ENCODE data around the gene YPEL2.

YPEL2 gene

GRCh38 chr17:59399914-59400313, 68.5 kb downstream of the YPEL2 start:
- no peak for TF ChIP-seq CTCF (IDR thresholded peaks at IDR 0.05; ENCODE audit: control extremely low read depth, extremely low read depth, low read depth, missing control alignments)
- no peak for DNase-seq (ENCODE audit: extremely low spot score)
- CTCF ChIA-PET = no interaction called here
- POLR2A ChIA-PET = interaction anchor here (0.6 kb wide), 1 partner anchor 35 kb away, joined by 3 read pairs; no protein-coding TSS in a partner anchor

GRCh38 chr17:59400858-59401257, 69.4 kb downstream of the YPEL2 start:
- POLR2A ChIA-PET = no interaction called here
- TF ChIP-seq CTCF (IDR thresholded peaks at IDR 0.05; ENCODE audit: control extremely low read depth, extremely low read depth, low read depth, missing control alignments) = no peak
- no peak for DNase-seq (ENCODE audit: extremely low spot score)
- CTCF ChIA-PET = interaction anchor here (0.9 to 1.4 kb wide), 2 partner anchors 20 to 30 kb away, joined by 3 read pairs; no protein-coding TSS in a partner anchor

GRCh38 chr17:59401274-59401673, 69.8 kb downstream of the YPEL2 start:
- CTCF ChIA-PET = interaction anchor here (0.9 to 1.5 kb wide), 3 partner anchors 21 to 79 kb away, joined by 3 read pairs; no protein-coding TSS in a partner anchor
- POLR2A ChIA-PET = no interaction called here
- DNase-seq (ENCODE audit: extremely low spot score) = no peak
- TF ChIP-seq CTCF (IDR thresholded peaks at IDR 0.05; ENCODE audit: control extremely low read depth, extremely low read depth, low read depth, missing control alignments) = no peak

- no peak for TF ChIP-seq CTCF (IDR thresholded peaks at IDR 0.05; ENCODE audit: control extremely low read depth, extremely low read depth, low read depth, missing control alignments)
- ChIA-PET CTCF (interaction anchor here (0.9 to 1.5 kb wide), 4 partner anchors 21 to 79 kb away, joined by 3 to 5 read pairs (median 3); no protein-coding TSS in a partner anchor), POLR2A (no interaction called here)
- DNase-seq (ENCODE audit: extremely low spot score) = no peak
These were observed 70.3 kb downstream of the YPEL2 start for GRCh38 chr17:59401725-59402124.

GRCh38 chr17:59402760-59403159, 71.3 kb downstream of the YPEL2 start:
- CTCF ChIA-PET = interaction anchor here (1.5 to 2.4 kb wide), 3 partner anchors 37 to 80 kb away, joined by 3 to 7 read pairs (median 5); no protein-coding TSS in a partner anchor
- no peak for TF ChIP-seq CTCF (IDR thresholded peaks at IDR 0.05; ENCODE audit: control extremely low read depth, extremely low read depth, low read depth, missing control alignments)
- POLR2A ChIA-PET = no interaction called here
- no peak for DNase-seq (ENCODE audit: extremely low spot score)

- CTCF ChIA-PET = interaction anchor here (1.3 to 2.4 kb wide), 3 partner anchors 8 to 39 kb away, joined by 4 to 7 read pairs (median 6); no protein-coding TSS in a partner anchor
- POLR2A ChIA-PET = no interaction called here
- no peak for TF ChIP-seq CTCF (IDR thresholded peaks at IDR 0.05; ENCODE audit: control extremely low read depth, extremely low read depth, low read depth, missing control alignments)
- no peak for DNase-seq (ENCODE audit: extremely low spot score)
These were observed 73.0 kb downstream of the YPEL2 start for GRCh38 chr17:59404471-59404870.

All from GM10248 (cell line).